ENCODE results near the gene ZFC3H1. TPM values are rescaled to one million over a fixed set of nuclear protein-coding genes. Genes with fewer than 3 reads are reported as not detected.

Gene ZFC3H1
- total RNA-seq, 1 donor from 2014 or later = 51.7 TPM

GRCh38 chr12:71685312-71685906 is 21.8 kb upstream of the ZFC3H1 start:
- FAIRE-seq = no peak
- Histone ChIP-seq H4K20me1 (ENCODE audit: insufficient read depth, low read length) (no peaks in the 10 kb centered on the region), H3K9ac (ENCODE audit: low read length) (peak overlapping the region; percentile 83), H3K4me1 (ENCODE audit: insufficient read depth, low read length) (peaks cover 10% of the 10 kb centered on the region), H3K79me2 (ENCODE audit: insufficient read depth, low read length) (peaks cover 15% of the 10 kb centered on the region), H3K27me3 (ENCODE audit: insufficient read depth, low read length) (no peaks in the 10 kb centered on the region), H3K4me3 (ENCODE audit: insufficient read depth, low read depth, low read length) (peak overlapping the region; percentile 78), H3K36me3 (ENCODE audit: insufficient read depth, low read length) (no peaks in the 10 kb centered on the region), H3K9me3 (ENCODE audit: insufficient read depth, low read depth, low read length) (no peaks in the 10 kb centered on the region), H2AFZ (ENCODE audit: low read depth, low read length) (peak overlapping the region; percentile 96), H3K4me2 (ENCODE audit: low read length) (peak overlapping the region; percentile 96), H3K27ac (ENCODE audit: low read depth, low read length) (peak overlapping the region; percentile 85)
- Mint-ChIP-seq H3K4me3 (ENCODE audit: unreplicated experiment) (peak overlapping the region; percentile 93), H3K36me3 (ENCODE audit: low read depth, unreplicated experiment) (no peaks in the 10 kb centered on the region), H3K27ac (ENCODE audit: unreplicated experiment) (peak overlapping the region; percentile 41), H3K9me3 (ENCODE audit: unreplicated experiment) (no peaks in the 10 kb centered on the region), H3K27me3 (ENCODE audit: low read depth, unreplicated experiment) (no peaks in the 10 kb centered on the region), H3K4me1 (ENCODE audit: low read depth, unreplicated experiment) (peaks cover 7% of the 10 kb centered on the region)
- TF ChIP-seq CTCF (IDR thresholded peaks at IDR 0.05; ENCODE audit: insufficient read depth, low read depth, low read length) (no peak), EZH2 (IDR thresholded peaks at IDR 0.05; ENCODE audit: insufficient read depth, low read length) (no peak)
- DNase-seq (ENCODE audit: low read depth) = no peak

DNA sequence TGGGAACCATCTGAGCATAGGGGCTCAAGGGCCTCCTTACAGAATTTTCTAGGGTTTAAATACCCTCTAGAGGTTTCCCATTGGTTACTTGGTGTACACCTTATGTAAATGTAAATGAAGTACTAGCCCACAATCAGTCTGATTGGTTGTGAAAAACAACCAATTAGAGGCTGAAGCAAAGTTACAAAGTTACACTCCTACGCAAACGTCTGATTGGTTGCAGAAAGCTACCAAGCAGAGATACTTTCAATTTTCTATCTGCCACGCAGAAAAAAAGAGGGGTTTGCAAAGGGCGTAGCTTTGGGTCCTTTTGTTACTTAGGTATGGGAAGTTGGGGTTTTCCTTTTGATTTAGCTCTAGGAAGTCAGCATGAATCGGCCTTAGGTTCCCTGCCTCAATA is 20.4 kb upstream of the ZFC3H1 start:
- no peak overlapping the region for H3K27ac ChIP-seq (ENCODE audit: low read depth, low read length)
- no peak overlapping the region for H2AFZ ChIP-seq (ENCODE audit: low read depth, low read length)
- H3K4me3 ChIP-seq (ENCODE audit: insufficient read depth, low read depth, low read length) = no peak overlapping the region
- no peak overlapping the region for H3K9ac ChIP-seq (ENCODE audit: low read length)
- no peaks in the 10 kb centered on the region for H3K36me3 Mint-ChIP-seq (ENCODE audit: low read depth, unreplicated experiment)
- H3K27ac Mint-ChIP-seq (ENCODE audit: unreplicated experiment) = no peak overlapping the region
- no peak for DNase-seq (ENCODE audit: low read depth)
- no peak for TF ChIP-seq CTCF (IDR thresholded peaks at IDR 0.05; ENCODE audit: insufficient read depth, low read depth, low read length)
- TF ChIP-seq EZH2 (IDR thresholded peaks at IDR 0.05; ENCODE audit: insufficient read depth, low read length) = no peak
- no peak for FAIRE-seq
- H3K4me1 Mint-ChIP-seq (ENCODE audit: low read depth, unreplicated experiment) = peaks cover 7% of the 10 kb centered on the region
- no peaks in the 10 kb centered on the region for H3K9me3 Mint-ChIP-seq (ENCODE audit: unreplicated experiment)
- peaks cover 15% of the 10 kb centered on the region for H3K79me2 ChIP-seq (ENCODE audit: insufficient read depth, low read length)
- H3K4me1 ChIP-seq (ENCODE audit: insufficient read depth, low read length) = peaks cover 10% of the 10 kb centered on the region
- H3K9me3 ChIP-seq (ENCODE audit: insufficient read depth, low read depth, low read length) = no peaks in the 10 kb centered on the region
- no peaks in the 10 kb centered on the region for H3K27me3 ChIP-seq (ENCODE audit: insufficient read depth, low read length)
- no peaks in the 10 kb centered on the region for H3K27me3 Mint-ChIP-seq (ENCODE audit: low read depth, unreplicated experiment)
- H3K4me3 Mint-ChIP-seq (ENCODE audit: unreplicated experiment) = no peak overlapping the region
- no peak overlapping the region for H3K4me2 ChIP-seq (ENCODE audit: low read length)
- no peaks in the 10 kb centered on the region for H4K20me1 ChIP-seq (ENCODE audit: insufficient read depth, low read length)
- no peaks in the 10 kb centered on the region for H3K36me3 ChIP-seq (ENCODE audit: insufficient read depth, low read length)

- Histone ChIP-seq H3K4me2 (ENCODE audit: low read length) (no peak overlapping the region), H3K79me2 (ENCODE audit: insufficient read depth, low read length) (peaks cover 15% of the 10 kb centered on the region), H3K27ac (ENCODE audit: low read depth, low read length) (no peak overlapping the region), H3K9me3 (ENCODE audit: insufficient read depth, low read depth, low read length) (no peaks in the 10 kb centered on the region), H3K4me1 (ENCODE audit: insufficient read depth, low read length) (peaks cover 10% of the 10 kb centered on the region), H3K4me3 (ENCODE audit: insufficient read depth, low read depth, low read length) (no peak overlapping the region), H3K27me3 (ENCODE audit: insufficient read depth, low read length) (no peaks in the 10 kb centered on the region), H3K36me3 (ENCODE audit: insufficient read depth, low read length) (no peaks in the 10 kb centered on the region), H2AFZ (ENCODE audit: low read depth, low read length) (no peak overlapping the region), H4K20me1 (ENCODE audit: insufficient read depth, low read length) (no peaks in the 10 kb centered on the region), H3K9ac (ENCODE audit: low read length) (no peak overlapping the region)
- Mint-ChIP-seq H3K27me3 (ENCODE audit: low read depth, unreplicated experiment) (no peaks in the 10 kb centered on the region), H3K9me3 (ENCODE audit: unreplicated experiment) (no peaks in the 10 kb centered on the region), H3K4me3 (ENCODE audit: unreplicated experiment) (no peak overlapping the region), H3K36me3 (ENCODE audit: low read depth, unreplicated experiment) (no peaks in the 10 kb centered on the region), H3K27ac (ENCODE audit: unreplicated experiment) (no peak overlapping the region), H3K4me1 (ENCODE audit: low read depth, unreplicated experiment) (peaks cover 7% of the 10 kb centered on the region)
- DNase-seq (ENCODE audit: low read depth) (no peak), FAIRE-seq (no peak)
- TF ChIP-seq EZH2 (IDR thresholded peaks at IDR 0.05; ENCODE audit: insufficient read depth, low read length) (no peak), CTCF (IDR thresholded peaks at IDR 0.05; ENCODE audit: insufficient read depth, low read depth, low read length) (no peak)
Observed at GRCh38 chr12:71683633-71684032, 20.0 kb upstream of the ZFC3H1 start.
